ENCODE measurements around the gene BCR. TPM values are rescaled to one million over a fixed set of nuclear protein-coding genes. Genes with fewer than 3 reads are reported as not detected.
A peak's percentile ranks its signal among the peaks of the same experiment; 100 is the strongest.
"Not testable (repeated sequence)": the region's sequence is repeated elsewhere in the genome, so short reads cannot be mapped to it uniquely, and the experiment has no call there.

BCR gene
- 12.1 and 28.1 TPM in 2 replicates for total RNA-seq (2014; rRNA removed; shearing (Covaris generic))

DNA sequence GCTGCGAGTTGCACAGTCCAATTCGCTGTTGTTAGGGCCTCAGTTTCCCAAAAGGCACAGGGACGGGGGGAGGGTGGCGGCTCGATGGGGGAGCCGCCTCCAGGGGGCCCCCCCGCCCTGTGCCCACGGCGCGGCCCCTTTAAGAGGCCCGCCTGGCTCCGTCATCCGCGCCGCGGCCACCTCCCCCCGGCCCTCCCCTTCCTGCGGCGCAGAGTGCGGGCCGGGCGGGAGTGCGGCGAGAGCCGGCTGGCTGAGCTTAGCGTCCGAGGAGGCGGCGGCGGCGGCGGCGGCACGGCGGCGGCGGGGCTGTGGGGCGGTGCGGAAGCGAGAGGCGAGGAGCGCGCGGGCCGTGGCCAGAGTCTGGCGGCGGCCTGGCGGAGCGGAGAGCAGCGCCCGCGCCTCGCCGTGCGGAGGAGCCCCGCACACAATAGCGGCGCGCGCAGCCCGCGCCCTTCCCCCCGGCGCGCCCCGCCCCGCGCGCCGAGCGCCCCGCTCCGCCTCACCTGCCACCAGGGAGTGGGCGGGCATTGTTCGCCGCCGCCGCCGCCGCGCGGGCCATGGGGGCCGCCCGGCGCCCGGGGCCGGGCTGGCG, at the start of gene BCR:
TSS of gene BCR (plus strand) at position 209 of the 592 bp plus-strand sequence. CDS start 452 bp downstream, outside the sequence.
- DNase-seq (ENCODE audit: low spot score), result no peak

DNA sequence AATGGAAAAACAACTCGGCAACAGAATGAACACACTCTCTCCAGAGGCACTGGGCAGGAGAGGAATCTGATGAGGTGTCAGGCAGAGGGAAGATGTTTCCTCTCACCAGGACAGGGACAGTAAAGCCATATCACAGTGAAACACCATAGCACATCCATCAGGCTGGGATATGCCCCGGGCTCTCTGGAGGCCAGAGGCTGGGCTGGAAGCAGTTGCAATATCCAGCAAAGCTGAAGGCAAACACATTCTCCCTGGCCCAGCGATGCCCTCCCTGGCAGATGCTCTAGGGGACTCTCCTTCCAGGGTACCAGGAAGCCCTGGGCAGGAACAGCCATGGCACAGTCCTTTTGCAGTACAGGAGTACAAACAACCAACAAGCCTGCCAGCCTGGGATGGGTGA, 49.6 kb upstream of the BCR start:
- no peak for DNase-seq (ENCODE audit: low spot score)

GRCh38 chr22:23131931-23132330, 48.4 kb upstream of the BCR start:
- DNase-seq (ENCODE audit: low spot score), result no peak

GRCh38 chr22:23132376-23133091, 47.8 kb upstream of the BCR start:
- no peak for DNase-seq (ENCODE audit: low spot score)

DNA sequence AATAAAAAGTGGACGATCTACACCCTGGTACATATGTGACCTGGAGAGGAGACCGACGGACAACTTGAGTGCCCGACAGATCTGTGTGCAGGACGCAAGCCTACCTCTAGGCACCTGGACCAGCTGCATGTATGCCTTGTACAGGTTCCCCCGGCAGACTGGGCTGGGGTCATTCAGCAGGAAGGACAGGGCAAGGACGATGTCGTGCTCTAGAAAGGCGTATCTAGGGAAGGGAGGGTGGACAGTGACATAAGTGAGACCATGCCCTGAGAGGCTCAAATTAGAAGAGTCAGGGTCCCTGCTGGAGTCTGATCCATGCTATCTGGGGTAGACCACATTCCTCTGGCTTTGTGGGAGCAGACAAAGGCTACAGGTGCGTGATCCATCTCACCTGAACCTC, 46.4 kb upstream of the BCR start:
- no peak for DNase-seq (ENCODE audit: low spot score)

GRCh38 chr22:23136991-23137390, 43.3 kb upstream of the BCR start:
- not testable (repeated sequence) for DNase-seq (ENCODE audit: low spot score)

- DNase-seq (ENCODE audit: low spot score), result no peak
Measured at GRCh38 chr22:23137468-23137867, 42.8 kb upstream of the BCR start.

- peak; percentile 12 for DNase-seq (ENCODE audit: low spot score)
Measured at GRCh38 chr22:23137905-23138561, 42.3 kb upstream of the BCR start.

GRCh38 chr22:23138584-23139435, 41.5 kb upstream of the BCR start:
- no peak for DNase-seq (ENCODE audit: low spot score)

DNA sequence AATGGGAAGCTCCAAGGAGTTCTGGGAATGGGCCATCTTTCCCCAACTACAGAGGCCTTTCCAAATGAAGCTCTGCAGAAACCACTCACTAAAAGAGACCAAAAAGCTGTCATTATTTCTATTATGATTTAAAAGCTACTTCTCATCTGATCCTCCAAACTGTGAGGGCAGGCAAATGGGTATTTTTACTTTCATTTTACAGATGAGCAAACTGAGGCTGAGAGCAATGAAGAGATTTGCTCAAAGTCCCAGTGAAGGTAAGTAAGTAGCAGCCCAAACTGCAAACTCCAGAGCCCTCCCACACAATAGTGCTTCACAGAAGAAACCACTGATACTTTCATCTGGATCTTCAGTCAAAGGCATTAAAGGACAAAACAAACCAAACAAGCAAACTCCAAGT, 39.9 kb upstream of the BCR start:
- no peak for DNase-seq (ENCODE audit: low spot score)

DNA sequence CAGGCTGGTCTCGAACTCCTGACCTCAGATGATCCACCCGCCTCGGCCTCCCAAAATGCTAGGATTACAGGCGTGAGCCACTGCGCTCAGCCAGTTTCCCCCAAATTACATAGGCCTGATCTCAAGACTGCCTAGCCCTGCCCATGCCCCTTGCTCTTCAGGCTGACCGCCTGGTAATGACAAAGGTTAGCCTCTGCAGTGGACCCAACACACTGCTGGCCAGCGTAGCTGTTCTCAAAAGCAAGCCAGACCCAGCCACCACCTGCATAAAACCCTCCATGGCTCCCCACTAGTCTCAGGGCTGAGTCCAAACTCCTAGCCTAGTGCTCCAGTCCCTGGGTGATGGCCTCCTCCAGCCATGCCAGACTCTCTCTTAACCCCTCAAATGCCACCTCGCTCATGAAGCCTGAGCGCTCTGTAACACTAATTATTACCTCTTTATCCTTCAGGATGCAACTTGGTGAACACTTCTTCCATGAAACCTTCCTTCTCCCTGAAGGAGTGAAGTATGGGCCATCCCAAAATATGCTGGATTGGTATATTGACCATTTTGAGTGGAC, 37.7 kb upstream of the BCR start:
- no peak for DNase-seq (ENCODE audit: low spot score)

DNA sequence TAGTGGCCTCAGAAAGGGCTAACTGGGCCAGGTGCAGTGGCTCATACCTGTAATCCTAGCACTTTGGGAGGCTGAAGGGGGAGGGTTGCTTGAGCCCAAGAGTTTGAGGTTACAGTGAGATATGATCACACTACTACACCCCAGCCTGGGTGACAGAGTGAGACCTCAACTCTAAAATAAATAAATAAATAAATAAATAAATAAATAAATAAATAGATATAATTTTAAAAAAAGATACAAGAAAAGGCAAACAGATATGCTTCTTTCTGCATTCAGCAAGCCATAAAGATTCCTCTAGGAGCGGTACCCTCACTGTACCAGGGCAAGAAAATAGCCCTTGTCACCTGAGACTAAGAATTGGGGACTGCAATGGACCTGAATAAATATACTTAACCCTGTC, 37.2 kb upstream of the BCR start:
- DNase-seq (ENCODE audit: low spot score), result no peak

GRCh38 chr22:23144432-23144831, 35.9 kb upstream of the BCR start:
- no peak for DNase-seq (ENCODE audit: low spot score)

DNA sequence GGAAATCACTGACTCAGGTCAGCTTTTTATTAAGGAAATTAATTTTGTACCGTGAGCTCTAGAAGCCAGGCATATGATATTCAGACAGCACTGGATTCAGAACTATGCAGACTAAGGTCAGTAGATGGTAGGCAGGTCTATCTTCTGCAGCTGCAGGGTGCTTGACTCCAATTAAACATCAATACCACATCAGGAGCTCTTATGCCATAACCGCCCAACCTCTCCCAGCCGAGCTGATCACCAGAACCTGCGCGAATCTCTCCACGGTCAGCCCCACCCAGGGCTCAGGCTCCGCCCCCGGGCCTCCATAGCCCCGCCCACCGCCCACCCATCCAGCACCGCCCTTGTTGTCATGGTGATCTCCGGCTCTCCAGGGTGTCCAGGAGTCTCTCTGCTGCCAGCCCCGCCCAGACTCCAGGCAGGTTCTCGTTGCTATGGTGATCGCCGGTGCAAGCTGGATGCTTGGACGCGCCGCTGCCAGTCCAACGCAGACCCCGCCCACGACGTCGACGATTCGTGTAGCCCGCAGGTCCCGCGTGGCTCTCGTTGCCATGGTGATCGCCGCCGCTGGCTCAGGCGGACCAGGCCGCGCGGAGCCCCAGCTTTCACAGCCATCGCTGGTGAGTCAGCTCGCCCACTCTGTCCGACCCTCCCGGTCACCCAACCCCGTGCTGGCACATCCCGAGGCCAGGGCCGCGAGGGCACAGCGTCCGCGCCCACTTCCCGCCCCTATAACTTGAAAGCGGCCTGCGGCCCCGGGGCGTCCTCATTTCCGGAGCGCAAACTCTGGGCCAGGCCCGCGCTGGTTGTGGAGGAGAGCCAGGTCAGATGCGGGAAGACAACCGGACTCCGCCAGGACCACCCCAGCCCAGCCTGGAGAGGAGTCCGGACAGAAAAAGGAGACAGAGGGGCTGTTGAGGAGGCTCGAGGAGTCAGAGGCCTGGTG, 35.1 kb upstream of the BCR start, which contains the start of gene RAB36:
TSS of gene RAB36 (plus strand) at position 546 of the 946 bp plus-strand sequence. CDS start 1,140 bp downstream, outside the sequence.
- DNase-seq (ENCODE audit: low spot score), result peak; percentile 94

DNA sequence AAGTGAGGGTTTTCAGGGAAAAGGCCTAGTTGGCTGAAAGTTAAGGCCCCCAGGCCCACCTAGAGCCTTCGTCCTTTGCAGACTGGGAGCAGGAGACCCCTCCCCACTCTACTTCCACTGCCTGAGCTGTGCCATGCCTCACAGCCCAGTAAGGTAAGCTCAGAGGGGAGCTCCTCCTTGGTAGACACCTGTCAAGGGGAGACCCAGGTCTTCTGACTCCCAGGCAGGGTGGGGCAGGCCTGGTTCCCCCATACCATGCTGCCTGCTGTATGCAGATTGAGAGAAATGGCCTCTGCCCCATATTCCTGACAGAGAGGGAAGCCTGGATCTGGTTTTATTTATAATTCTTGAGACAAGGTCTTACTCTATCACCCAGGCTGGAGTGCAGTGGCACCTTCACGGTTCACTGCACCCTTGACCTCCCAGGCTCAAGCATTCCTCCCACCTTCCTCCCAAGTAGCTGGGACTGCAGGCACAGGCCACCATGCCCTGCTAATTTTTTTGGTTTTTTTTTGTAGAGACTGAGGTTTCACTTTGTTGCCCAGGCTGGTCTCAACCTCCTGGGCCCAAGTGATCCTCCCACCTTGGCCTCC, 34.3 kb upstream of the BCR start:
- DNase-seq (ENCODE audit: low spot score), result no peak

DNA sequence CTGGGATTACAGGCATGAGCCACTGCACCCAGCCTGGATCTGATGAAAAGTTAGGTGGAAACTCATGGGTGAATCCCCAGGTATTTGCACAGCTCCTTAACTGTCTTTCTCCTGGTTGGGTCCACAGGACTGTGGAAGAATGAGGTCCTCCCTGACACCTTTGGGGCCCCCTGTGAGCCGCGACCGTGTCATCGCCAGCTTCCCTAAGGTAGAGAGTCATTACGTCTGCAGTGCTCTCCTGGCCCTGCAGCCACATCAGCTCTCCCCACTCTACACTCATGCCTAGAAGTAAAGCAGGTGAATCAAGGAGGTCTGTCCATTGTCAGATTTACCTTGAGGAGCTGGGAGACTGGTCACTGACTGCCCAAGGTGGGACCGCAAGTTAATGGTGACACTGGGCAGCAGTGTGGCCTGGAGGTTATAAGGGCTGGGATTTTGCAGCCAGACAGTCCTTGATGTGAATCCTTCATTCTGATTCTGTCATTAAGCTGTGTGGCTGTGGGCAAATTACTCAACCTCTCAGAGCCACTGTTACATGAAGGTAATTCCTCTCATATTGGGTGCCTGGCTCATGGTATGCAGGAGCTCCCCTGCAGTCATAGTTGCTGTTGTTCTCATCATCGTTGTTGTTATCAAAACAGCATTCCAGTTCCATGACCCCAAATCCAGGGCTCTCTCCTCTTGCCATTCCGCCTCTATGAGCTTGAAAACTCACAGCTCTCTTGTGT, 33.7 kb upstream of the BCR start:
- DNase-seq (ENCODE audit: low spot score), result no peak

GRCh38 chr22:23147617-23148387, 32.5 kb upstream of the BCR start:
- no peak for DNase-seq (ENCODE audit: low spot score)

DNA sequence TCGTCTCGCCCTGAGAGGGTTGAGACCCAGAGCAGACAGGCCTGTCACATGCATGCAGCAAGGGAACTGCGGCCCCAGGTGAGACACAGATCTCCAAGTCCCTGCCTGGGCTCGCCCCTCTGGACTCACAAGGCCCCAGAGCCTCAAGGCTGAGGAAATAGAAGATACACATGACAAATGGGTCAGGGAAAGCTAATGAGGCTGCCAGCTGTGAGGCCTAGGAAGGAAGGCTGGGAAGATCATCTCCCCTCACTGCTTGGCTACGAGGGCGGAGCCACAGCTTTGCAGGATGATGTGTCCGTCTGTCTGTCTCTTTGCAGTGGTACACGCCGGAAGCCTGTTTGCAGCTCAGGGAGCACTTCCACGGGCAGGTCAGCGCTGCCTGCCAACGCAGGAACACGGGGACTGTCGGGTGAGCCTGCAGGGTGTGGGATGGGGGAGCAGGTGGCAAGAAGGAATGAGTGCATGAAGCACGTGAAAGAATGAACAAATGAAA, 30.5 kb upstream of the BCR start:
- no peak for DNase-seq (ENCODE audit: low spot score)
